Peyer's patch (tissue), 4 donors: Measurements from ENCODE around the gene KCNQ1. TPM values are rescaled to one million over a fixed set of nuclear protein-coding genes. Genes with fewer than 3 reads are reported as not detected.

Experiments used
- DNase-seq, 3 donors: peaks; one replicate each; pipeline ENCODE4 v3.0.0-alpha.2; 2017 to 2019
- H3K27ac ChIP-seq, 4 donors: fragments of 200-600 bp; sonication (generic); one replicate each; pipeline ENCODE4 v1.5.1; 2016 to 2019
- H3K27me3 ChIP-seq, 2 donors: fragments of 200-600 bp; sonication (generic); one replicate each; pipeline ENCODE4 v1.5.1; 2019
- H3K36me3 ChIP-seq, 3 donors: fragments of 200-600 bp; sonication (generic); one replicate each; pipeline ENCODE4 v1.5.1; 2016 to 2019
- H3K4me1 ChIP-seq, 4 donors: fragments of 200-600 bp; sonication (generic); one replicate each; pipeline ENCODE4 v1.5.1; 2016 to 2019
- H3K4me3 ChIP-seq, 4 donors: fragments of 200-600 bp; sonication (generic); 1 replicate in 3 of 4; 2 replicates in 1 of 4; pipeline ENCODE4 v1.5.1; 2016 to 2019; ENCODE audit warnings: mild to moderate bottlenecking in 1 of 4
- H3K9me3 ChIP-seq, 4 donors: fragments of 200-600 bp; sonication (generic); one replicate each; pipeline ENCODE4 v1.5.1; 2016 to 2019; ENCODE audit warnings: mild to moderate bottlenecking in 1 of 4
- CTCF ChIP-seq, 6 experiments: fragments of 450-650 bp in 4 of 6; fragments of 200-600 bp in 2 of 6; sonication (generic) in 1 of 6; IDR thresholded peaks; one replicate each; pipeline ENCODE4 v1.5.1; 2017 to 2019; ENCODE audit warnings: antibody characterized with exemption in 6 of 6, mild to moderate bottlenecking in 3 of 6, moderate library complexity in 1 of 6
- POLR2A ChIP-seq, 2 donors: fragments of 450-650 bp; IDR thresholded peaks; one replicate each; pipeline ENCODE4 v1.5.1; 2017; ENCODE audit warnings: antibody characterized with exemption in 2 of 2, mild to moderate bottlenecking in 2 of 2, moderate library complexity in 2 of 2
- total RNA-seq, 4 donors: library from RNA; depleted of rRNA; stranded (reverse); fragments of >200 nt; gene quantifications; one replicate each; pipeline ENCODE4 v1.1.0, GENCODE V29; 2016

The KCNQ1 gene
- total RNA-seq, 4 donors from 2014 or later, result 50.6 to 66.4 (median 54.2) TPM

GRCh38 chr11:2531987-2532703 lies 87.3 kb downstream of the KCNQ1 start:
- TF ChIP-seq POLR2A (IDR thresholded peaks at IDR 0.05), result no peak
- TF ChIP-seq CTCF (IDR thresholded peaks at IDR 0.05), result no peak
- Histone ChIP-seq H3K27ac (no peak overlapping the region), H3K4me1 (peaks cover 0 to 39% (median 16%) of the 10 kb centered on the region in 4 donors), H3K9me3 (no peaks in the 10 kb centered on the region), H3K27me3 (no peaks in the 10 kb centered on the region), H3K36me3 (no peaks in the 10 kb centered on the region), H3K4me3 (no peak overlapping the region)
- peak in 1 of 3 donors; percentile 45 for DNase-seq

- H3K4me3 ChIP-seq, result peak overlapping the region in 3 of 4 donors; percentile 1 to 22 (median 6)
- DNase-seq, result peak; percentile 89 to 97 (median 94)
- H3K27ac ChIP-seq, result peak overlapping the region in 2 of 4 donors; percentile 6 to 47
- H3K27me3 ChIP-seq, result no peaks in the 10 kb centered on the region
- TF ChIP-seq POLR2A (IDR thresholded peaks at IDR 0.05), result no peak
- peak; percentile 97 to 99 (median 98) for TF ChIP-seq CTCF (IDR thresholded peaks at IDR 0.05)
- H3K4me1 ChIP-seq, result peaks cover 0 to 31% (median 13%) of the 10 kb centered on the region in 4 donors
- H3K9me3 ChIP-seq, result no peaks in the 10 kb centered on the region
- no peaks in the 10 kb centered on the region for H3K36me3 ChIP-seq
Observed at GRCh38 chr11:2532704-2533586, 88.1 kb downstream of the KCNQ1 start.

- Histone ChIP-seq H3K4me1 (peaks cover 0 to 25% (median 13%) of the 10 kb centered on the region in 4 donors), H3K36me3 (no peaks in the 10 kb centered on the region), H3K27ac (peak overlapping the region in 3 of 4 donors; percentile 6 to 47 (median 13)), H3K4me3 (no peak overlapping the region), H3K27me3 (no peaks in the 10 kb centered on the region), H3K9me3 (no peaks in the 10 kb centered on the region)
- DNase-seq, result peak; percentile 58 to 80 (median 60)
- TF ChIP-seq POLR2A (IDR thresholded peaks at IDR 0.05), result no peak
- TF ChIP-seq CTCF (IDR thresholded peaks at IDR 0.05), result no peak
Observed at GRCh38 chr11:2533587-2534133, 88.9 kb downstream of the KCNQ1 start.

- peak overlapping the region in 2 of 4 donors; percentile 6 to 13 for H3K27ac ChIP-seq
- peak in 2 of 3 donors; percentile 54 to 74 for DNase-seq
- peaks cover 0 to 22% (median 13%) of the 10 kb centered on the region in 4 donors for H3K4me1 ChIP-seq
- no peak overlapping the region for H3K4me3 ChIP-seq
- no peaks in the 10 kb centered on the region for H3K27me3 ChIP-seq
- H3K9me3 ChIP-seq, result no peaks in the 10 kb centered on the region
- TF ChIP-seq CTCF (IDR thresholded peaks at IDR 0.05) (no peak), POLR2A (IDR thresholded peaks at IDR 0.05) (no peak)
- H3K36me3 ChIP-seq, result no peaks in the 10 kb centered on the region
Observed at GRCh38 chr11:2534134-2534956, 89.5 kb downstream of the KCNQ1 start.
